ENCODE results near the gene SOX8.
"Not testable (repeated sequence)": the region's sequence is repeated elsewhere in the genome, so short reads cannot be mapped to it uniquely, and the experiment has no call there.

SOX8 gene

DNA sequence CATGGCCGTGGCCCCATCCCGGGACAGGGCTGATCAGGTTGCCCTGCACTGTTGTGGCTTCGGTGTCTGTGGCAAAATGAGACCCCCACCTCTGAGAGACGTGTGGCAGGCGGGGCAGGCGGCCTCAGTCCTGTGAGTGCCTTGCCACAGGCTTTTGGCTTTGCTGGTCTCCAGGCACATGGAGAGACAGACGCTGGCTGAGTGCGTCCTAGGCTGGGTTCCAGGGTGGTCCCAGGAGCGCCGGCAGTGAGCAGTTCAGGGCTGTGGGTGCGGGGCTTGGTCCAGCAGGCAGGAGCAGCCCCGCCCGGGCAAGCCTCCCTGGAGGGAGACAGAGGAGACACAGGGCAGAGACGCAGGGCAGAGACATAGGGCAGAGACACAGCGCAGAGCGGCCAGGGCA is 29.2 kb downstream of the SOX8 start:
- DNase-seq = no peak

DNA sequence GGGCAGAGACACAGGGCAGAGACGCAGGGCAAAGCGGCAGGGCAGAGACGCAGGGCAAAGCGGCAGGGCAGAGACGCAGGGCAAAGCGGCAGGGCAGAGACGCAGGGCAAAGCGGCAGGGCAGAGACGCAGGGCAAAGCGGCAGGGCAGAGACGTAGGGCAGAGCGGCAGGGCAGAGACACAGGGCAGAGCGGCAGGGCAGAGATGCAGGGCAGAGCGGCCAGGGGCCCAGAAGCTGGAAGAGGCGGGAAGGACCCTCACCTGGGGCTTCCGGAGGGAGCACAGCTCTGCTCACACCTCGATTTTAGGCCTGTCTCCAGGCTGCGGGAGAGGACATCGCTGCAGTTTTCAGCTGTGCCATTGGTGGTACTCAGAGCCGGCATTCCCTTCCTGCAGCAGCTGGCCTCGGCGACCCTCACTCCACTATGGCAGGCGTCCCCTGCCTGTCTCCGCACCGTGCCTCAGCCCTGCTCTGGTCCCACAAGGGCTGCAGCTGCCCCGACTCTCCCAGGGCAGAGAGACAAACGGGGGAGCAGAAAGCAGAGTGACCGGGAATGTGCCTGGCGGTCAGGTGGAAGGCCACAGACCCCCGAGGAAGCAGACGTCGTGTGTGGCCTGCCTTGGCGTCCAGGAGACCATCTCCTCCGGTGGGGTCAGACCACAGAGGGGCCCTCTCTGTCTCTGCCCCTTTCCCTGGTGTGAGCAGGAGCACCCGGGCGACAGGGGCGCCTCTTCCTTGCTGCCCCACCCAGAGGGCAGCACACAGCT is 29.9 kb downstream of the SOX8 start:
- DNase-seq = no peak

DNA sequence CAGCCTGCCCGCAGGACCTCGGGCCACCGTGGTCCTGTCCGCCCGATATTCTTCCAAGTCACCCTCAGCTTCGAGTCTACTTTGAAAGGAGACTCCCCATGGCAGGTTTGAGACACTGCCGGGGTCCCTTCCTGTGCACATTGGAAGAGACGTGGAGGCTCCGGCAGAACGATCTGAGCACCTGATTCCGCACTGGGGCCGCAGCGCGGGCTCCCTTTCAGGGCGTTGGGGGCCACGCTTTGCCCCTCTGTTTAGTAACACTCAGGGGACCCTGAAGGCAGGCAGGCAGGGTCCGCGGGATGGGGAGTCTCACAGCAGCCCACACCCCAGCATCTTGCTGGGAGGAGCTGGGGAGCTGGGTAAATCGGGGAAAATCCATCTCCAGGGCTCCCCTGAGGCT is 30.6 kb downstream of the SOX8 start:
- DNase-seq = no peak

DNA sequence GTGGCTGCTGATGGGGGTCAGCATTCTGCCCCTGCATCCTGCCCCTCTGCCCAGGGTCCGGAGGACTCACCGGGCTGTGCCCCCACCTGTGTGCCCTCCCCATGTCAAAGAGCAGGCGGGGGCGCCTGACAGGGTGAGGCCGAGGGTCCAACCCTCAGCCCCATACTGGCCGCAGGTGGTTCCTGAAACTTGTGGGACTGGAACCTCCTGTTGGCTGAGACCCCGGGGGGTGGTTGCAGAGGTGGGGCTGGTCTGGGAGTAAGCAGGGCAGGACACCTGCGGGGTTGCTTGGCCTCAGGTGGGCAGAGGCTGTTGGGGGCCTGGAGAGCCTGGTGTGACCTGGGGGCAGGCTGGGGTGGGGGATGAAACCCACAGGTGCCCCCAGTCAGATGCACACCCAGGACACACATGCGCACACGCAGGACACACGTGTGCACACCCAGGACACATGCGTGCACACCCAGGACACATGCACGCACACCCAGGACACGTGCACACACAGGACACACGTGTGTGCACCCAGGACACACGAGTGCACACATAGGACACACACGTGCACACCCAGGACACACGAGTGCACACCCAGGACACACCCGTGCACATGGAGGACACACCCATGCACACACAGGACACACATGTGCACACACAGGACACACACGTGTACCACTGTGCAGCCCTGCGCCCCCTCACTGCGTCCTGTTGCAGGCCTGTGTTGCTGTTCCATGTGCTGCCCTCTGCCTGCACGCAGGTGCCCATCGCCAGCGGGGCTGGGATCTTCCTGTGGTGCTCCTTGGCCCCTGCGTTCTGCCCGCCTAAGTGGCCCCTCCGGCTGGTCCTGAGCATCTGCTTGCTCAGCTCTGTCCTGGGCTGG is 31.4 kb downstream of the SOX8 start:
- no peak for DNase-seq

DNA sequence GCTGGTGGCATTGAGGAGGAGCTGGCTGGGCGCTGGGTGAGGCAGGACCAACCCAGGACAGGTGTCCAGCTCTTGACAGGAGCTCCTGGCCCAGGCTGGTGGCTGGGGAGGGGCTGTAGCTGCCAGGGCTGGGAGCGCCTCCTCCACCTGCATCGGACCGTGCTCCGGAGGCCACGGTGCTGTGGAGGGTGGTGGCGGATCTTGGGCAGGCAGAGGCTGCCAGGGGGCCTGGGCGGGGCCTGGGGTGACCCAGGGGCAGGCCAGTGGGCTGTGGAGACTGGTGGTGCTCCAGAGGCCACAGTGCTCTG is 32.0 kb downstream of the SOX8 start:
- no peak for DNase-seq

DNA sequence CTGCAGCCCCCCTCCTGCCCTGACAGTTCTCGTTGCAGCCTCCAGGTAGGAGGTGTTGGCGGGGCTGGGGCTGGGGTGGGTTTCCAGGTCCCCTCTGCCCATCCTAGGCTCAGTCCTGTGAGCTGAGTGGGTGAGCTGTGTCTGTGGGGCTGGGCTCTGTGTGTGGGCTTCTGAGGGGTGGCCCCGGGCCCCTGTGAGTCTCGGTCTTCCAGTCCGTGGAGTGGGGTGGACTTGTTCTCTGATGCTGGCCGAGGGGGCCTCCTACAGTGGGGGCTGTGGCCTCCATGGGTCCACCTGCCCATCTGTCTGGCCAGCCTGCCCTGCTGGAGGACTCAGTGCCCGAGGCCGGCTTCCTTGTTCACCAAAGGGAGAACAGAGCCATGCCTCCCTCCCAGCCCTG is 32.7 kb downstream of the SOX8 start:
- DNase-seq = no peak

DNA sequence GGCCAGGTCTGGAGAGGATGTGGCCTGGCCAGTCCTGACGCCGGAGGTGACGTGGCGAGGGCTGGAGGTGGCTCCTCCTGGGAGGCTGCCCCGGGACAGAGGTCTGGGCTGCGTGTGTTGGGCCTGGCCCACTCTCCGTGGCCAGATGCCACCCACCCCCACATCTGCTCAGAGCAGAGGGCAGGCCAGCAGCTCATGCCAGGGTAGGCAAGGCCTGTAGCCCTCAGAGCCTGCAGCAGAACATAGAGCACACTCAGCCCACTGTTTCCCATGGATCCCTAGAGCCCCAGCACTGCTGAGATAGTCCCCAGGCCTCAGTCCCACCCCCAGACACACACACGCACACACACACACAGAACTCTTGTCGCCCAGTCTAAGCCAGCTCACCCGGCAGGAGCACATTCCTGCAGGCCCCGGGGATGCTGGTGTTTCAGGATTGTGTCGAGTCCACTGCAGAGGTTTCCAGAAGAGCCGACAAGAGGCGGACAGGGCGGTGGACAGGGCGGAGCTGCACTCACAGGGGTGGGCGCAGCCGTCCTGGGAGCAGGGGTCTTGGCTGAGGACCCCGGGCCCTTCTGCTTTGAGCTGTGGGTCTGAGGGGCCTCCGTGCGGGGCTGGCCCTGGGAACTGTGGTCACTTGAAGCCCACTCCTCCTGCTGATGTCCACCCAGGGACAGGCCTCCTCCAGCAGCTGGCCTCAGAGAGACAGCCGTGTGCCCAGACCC is 33.4 kb downstream of the SOX8 start:
- no peak for DNase-seq

DNA sequence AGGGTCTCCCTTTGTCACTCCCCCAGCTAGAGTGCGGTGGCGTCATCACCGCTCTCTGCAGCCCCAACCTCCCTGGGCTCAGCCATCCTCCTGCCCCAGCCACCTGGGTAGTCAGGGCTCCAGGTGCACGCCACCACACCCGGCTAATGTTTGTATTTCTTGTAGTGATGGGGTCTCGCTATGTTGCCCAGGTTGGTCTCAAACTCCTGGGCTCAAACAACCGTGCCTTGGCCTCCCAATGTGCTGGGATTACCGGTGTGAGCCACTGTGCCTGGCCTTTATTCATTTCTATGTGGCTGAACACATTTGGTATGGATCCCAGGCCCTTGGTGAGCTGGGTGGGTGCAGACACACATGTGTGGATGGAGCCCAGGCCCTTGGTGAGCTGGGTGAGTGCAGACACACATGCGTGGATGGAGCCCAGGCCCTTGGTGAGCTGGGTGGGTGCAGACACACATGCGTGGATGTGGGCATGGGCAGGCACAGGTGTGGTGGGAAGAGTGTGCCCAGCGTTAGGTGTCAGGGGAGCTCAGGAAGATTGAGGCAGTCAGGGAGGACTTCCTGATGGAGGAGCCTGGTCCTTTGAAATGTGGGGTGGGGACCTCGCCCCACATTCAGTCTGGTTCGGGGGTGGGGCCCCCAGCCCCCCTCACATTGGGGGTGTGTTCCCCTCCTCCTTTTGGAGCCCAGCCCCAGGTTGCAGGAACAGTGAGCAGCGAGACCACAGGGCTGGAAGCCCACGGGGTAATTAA is 37.1 kb downstream of the SOX8 start:
- no peak for DNase-seq

DNA sequence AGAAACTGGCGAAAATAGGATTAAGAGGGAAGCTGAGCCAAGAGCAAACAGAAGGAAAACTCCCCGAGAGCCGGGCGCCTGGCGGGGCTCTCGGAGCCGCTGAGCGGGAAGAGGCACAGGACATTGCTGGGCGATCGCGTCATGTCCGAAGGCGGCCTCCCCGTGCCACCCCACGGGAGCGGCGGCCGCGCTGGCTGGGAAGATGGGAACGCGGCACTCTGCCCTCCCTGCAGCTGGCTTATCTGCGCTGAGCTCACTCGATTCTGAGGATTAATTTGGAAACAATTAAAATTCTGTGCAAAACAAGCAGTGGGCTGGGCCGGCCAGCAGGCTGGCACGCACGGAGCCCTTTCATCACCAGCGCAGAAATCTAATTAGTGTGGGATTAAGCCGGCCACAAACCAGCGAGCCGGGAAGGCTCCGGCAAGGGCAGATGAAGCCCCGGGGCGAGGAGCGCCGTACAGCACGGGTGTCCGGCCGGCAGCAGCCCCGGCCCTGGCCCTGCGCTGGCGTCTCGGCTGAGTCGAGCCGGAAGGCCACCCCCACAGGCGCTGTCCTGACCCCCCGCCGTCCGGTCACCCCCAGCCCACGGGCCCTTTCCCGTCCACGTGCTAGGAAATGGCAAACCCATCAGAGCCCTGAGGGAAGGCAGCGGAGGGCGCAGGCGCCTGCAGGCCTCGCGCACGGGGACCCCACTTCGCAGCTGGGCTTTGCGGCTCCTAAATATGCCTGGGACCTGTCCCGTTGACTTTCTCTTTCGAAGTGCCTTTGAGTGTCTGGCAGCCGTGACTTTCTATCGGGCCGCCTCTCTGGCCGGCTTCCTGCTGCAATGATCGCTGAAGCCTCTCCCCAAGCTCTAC is 37.9 kb downstream of the SOX8 start:
- no peak for DNase-seq

DNA sequence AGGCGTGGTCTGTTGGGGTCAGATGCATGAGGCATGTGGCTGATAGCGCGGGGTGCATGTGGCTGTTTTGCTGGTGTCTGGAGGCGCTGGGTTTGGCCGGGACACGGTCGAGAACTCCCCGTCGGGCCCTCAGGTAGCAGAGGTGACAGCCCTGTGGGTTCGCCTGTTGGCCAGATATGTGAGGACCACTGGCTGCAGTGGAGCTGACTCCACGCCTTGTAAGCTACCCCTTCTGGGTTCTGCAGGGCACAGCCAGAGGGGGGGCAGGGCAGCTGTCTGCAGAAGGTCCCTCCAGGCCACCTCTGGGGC is 38.5 kb downstream of the SOX8 start:
- DNase-seq = no peak

DNA sequence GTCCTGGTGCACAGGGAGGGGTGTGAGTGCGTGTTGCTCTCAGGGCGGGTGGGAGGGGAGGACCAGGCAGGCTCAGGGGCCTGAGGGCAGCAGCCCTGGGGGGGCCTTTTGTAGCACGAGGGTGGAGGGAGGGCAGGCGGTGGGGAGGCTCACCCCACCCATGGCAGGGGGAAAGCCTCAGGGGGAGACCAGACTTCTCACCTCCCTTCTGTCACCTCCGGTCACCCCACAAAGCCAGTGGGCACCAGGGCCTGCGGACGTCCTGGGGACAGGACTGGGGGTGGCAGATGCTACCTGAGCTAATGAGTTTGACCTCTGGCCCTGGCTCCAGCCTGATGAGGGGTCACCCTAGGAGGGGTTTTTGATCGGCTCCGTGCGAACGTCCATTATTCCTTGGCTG is 39.0 kb downstream of the SOX8 start:
- DNase-seq = no peak

DNA sequence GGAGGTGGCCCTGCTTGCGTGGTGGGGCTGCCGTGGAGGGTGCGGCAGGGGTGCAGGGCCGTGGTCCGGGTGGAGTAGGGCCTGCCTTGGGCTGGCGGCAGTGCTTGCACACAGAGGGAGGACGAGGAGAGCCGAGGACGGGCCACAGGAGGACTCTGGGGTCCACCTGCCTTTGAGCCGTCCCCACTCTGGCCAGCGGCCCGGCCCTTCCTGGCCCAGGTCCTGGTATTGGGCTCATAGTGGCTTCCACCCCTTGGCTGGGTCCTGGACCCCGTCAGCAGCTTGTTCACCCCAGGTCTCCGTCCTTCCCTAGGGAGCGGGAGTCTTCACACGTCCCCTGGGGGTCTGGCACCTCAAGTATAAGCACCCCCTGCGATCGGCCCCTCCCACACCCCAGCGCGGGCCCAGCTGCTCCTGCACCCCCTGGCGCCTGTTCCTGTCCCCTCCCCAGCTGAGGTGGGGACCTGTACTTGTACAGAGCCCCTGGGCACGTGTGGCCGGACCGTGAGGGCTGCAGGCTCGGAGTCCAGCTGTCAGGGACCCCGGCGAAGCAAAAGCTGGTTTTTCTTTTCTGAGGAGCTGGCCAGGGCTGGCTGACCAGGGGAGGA is 40.1 kb downstream of the SOX8 start:
- DNase-seq = no peak

DNA sequence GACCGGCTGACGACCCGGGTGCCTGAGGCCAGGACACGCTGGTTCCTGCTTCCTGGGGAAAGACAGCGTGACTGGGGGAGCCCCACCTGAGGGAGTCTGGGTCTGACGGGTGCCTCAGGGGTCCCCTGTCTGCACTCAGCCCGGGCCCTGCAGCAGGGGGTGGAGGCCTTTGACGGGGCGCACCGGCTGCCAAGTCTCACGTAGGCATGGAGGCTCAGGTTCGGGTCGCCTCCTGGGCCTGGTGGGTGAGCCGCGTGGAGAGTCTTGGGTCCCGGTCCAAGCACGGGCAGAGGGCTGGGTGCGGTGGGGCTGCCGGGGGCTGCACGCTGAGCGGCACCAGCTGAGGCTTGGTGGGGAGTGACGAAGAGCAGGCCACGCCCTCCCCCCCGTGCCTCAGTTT is 40.9 kb downstream of the SOX8 start:
- no peak for DNase-seq

DNA sequence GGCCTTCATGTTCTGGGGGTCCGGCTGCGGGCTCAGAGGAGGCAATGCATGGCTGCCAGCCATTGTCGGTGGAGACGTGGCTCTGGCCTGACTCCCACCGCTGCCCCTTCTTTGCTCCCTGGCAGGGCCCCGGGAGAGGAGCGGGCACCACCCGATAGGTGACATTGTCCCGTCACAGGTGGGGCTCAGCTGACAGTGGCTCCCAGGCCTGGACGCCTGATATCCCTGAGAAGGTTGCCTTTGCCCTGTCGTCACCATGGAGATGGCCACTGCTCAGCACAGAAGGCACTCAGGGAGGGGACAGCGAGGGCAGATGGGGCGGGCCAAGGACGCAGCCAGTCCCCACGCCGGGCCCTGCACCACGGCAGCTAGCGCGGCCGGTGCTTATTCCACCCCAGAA is 42.6 kb downstream of the SOX8 start:
- no peak for DNase-seq

DNA sequence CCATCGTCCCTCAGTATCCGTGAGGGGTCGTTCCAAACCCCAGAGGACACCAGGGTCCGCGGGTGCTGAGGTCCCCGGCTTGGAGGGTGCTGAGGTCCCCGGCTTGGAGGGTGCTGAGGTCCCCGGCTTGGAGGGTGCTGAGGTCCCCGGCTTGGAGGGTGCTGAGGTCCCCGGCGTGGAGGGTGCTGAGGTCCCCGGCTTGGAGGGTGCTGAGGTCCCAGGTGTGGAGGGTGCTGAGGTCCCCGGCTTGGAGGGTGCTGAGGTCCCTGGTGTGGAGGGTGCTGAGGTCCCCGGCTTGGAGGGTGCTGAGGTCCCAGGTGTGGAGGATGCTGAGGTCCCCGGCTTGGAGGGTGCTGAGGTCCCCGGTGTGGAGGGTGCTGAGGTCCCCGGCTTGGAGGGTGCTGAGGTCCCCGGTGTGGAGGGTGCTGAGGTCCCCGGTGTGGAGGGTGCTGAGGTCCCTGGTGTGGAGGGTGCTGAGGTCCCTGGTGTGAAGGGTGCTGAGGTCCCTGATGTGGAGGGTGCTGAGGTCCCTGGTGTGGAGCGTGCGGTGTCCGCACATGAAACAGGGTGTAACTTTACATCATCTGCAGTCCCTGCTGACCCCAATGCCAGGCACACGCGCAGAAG is 43.7 kb downstream of the SOX8 start:
- DNase-seq = not testable (repeated sequence)

DNA sequence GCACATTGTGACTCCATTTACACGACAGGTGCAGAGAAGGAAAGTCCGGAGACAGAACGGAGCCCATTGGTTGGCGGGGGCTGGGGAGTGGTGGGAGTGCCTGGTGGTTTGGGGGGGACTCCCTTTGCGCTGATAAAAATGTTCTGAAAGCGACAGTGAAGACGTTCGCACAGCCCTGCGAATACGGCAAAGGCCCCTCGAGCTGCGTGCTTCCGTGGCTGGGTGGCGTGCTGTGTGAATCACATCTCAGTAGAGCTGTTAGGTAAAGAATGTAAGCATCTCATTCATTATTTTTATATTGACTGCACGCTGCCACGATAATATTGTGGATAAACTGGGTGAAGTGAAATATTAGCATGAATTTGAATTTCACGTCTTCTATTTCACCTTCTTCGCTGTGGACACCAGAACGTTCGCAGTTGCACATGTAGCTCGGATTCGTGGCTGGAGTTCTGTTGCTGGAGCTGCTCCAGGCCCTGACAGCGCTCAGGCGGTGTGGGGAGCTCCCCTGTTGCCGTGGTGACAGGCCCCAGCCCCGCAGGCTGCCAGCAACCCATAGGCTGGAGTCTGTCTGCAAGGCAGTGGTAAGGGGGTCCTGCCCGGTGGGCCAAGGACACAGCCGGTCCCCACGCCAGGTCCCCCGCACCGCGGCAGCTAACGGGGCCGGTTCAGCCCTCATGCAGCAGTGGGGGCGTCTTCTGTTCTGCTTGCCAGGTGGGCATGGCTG is 44.6 kb downstream of the SOX8 start:
- DNase-seq = no peak

DNA sequence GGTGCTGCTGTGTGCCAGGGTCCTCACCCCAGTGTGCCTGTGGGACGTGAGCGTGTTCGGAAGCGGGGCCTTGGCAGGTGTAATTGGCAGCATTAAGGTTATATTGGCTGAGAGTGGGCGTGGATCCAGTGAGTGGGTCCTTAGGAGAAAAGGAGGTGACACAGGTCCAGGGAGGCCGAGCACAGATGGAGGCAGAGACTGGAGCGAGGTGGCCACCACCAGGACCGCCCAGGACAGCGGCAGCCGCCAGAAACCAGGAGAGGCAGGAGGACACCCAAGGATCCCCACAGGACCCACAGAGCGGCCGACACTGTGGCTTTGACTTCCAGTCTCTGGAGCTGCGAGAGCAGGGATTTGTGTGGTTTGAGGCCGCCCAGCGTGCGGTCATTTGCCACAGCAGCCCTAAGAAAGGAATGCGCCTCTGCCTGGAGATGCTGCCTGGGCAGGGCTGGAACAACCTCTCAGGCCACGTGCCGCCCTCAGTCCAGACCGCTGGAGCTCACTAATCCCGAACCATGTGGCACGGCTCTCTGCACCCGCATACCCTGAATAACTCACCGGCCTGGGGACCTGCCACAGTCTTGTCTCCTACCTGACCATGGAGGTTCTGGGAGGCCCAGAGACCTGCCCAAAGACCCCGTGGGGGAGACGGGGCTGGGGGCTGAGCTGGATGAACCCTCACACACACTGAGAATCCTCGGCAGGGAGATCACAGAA is 45.4 kb downstream of the SOX8 start:
- no peak for DNase-seq

DNA sequence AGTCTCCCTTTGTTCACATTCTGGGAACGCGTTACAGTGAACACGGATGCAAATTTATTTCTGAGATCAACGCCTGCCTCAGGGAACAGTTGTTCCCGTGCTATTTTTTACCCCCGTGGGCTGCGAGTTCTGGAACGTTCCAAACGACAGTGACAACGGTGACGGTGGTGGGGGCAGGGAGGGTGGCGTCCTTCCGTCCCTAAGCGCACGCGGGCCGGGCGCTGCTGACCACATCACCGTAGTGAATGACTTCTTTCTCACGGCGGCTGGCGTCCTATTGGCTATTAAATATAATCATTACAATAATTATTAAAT is 45.9 kb downstream of the SOX8 start:
- DNase-seq = no peak

DNA sequence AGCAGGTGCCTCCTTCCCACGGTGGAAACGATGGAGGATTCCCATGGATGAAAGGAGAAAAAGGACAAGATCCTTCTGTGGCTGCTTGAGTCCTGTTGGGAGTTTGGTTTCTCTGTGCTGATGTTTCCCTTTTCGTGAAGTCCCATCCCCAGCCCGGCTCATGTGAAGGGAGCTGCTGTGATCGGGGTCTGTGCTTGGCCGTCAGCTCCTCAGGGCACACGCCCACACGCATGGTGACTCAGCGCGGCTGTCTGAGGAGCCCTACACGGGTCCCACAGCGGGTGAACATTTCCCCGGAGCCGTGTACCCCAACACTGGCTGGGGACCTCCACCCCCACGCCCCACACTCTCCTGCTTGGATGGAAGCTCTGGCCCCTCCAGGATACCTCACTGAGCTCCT is 46.5 kb downstream of the SOX8 start:
- DNase-seq = no peak

Measured in NCI-H345 (cell line).